GM19455 (cell line): ENCODE measurements around the gene TENT4A.

Source experiments
- ATAC-seq: cut with Tn5 transposase; IDR thresholded peaks from one replicate; pipeline ENCODE4 v1.9.1; 2021; ENCODE audit not compliant: unreplicated experiment

TENT4A gene

DNA sequence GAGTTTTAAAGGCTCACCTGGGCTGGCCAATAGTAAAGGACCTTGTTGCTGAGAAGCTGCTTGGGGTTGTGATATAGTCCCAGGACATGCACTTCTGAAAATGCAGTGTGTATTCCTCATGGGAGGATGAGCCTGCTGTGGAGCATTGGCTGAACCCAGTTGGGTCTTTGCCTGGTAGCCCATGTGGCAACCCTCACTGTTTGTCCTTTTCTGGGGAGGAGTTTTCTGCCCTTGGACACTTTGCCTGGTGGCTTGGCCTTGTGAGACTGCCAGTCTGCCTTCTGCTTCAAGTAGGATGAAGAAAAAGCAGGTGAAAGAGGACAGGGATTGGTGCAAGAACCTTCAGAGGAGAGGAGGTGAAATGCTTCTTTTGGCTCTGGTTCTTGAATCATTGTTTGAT lies 4.0 kb downstream of the TENT4A start:
- no peak for ATAC-seq

DNA sequence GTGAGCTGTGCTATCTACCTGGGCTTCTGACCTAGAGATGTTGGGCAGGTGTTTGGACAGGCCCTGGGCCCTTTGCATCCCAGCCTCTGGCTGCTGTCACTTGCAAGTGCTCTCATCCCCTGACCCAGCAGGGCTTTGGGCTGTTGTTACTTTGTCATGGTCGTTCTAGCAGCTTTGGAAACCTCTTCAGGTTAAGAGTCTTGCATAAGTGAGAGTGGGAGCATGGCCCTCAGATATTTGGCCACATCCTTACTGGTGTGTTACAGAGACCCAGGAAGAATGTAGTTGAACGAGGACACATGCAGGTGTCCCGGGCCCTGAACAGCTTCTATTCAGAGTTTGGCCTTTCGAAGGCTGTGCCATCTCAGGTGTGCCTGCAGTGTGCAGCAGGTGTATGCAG lies 4.5 kb downstream of the TENT4A start:
- ATAC-seq, result no peak

DNA sequence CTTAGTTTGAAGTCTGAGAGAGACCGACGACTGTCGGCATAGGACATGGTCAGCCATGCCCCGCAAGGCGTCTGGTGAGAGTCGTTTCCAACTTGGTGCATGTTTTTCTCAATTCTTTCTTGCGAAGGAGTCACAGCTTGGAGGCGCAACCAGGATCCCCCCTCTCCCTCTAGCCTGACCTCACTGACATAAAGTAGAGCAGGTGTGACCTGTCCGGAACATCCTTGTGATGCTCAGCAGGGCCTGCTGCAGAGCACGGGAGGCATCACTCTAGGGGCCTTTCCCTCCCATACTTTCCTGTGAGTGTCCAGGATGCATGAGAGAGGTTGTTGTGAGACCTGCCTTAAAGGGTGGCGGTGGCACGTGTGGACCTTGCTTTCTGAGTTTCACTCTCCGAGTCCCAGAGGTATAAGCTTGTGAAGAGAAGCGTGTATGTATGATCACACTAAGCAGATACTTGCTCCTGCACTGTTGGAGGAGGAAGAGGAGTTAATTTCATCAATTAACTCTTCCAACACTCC lies 5.0 kb downstream of the TENT4A start:
- ATAC-seq, result no peak

DNA sequence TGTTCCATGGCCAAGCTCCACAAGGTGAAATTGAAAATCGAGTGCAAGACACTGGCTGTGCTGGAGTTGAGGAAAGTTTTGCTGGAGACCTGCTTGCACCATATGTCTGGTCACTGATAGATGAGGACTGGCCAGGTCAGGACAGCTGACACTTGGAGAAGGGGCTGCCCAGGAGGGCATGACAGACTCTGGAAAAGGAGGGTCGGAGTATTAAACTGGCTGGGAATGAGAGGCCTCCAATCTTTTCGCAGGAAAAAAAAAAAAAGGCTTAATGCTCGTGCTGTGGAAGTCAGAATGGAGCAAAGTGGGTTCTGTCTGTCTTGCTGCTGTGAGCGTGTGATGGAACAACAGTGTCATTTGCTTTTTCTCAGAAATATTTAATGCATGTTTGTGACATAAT lies 5.5 kb downstream of the TENT4A start:
- ATAC-seq, result no peak

DNA sequence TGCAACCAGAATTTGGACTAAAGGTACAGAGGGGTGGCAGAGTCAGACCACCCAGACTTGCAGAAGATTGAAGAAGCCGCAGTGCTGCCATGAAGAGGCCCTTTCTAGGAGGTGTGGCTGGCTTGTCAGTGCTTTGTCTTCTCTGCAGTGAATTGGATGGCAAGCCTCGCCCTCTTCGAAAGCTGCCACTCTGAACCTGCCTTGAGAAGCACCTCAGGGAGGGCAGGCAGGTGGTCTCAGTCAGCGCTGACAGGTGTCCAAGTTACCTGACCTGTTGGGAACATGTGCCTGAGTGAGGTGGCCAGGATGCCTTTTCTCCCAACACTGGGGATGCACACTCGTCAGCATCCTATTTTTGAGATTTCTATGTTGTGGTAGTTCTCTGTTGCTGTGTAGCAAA lies 6.2 kb downstream of the TENT4A start:
- no peak for ATAC-seq

DNA sequence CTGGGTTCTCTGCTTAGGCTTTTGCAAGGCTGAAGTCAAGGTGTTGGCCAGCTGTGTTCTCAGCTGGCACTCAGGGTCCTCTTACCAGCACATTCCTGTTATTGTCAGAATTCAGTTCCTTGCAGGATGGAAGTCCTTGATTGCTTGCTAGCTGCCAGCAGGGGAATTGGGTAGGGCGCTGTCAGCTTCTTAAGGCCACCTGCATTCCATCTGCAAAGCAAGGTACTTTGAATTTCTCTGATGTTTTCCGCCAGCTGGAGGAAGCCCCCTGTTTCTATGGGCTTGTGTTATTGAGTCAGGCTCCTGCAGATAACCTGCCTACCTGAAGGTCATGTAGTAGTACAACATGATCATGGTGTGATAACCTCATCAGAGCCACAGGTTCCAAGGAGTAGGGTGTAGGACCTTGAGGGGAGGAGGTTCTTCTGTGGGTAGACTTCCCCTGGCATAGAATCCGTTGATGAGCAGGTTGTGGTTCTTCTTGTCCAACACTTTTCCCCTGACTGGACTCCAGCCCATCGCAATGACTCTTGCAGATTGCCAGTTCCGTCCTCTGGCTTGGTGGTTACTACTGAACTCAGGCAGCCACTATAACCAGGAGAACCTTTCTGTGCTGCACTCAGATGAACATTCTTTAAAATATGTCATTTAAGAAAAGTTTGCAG lies 6.8 kb downstream of the TENT4A start:
- no peak for ATAC-seq

DNA sequence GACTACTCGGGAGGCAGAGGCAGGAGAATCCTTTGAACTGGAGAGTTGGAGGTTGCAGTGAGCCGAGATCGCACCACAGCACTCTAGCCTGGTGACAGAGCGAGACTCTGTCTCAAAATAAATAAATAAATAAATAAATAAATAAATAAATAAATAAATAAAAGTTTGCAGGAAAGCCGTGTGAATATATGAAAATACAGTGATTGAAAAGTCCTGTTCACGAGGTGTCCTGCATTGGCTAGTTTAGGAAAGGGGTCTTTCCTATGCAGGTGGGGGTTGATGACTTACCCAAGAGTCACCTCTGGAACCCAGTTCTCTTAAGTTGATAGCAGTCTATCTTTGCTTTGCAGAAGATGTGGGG lies 7.3 kb downstream of the TENT4A start:
- ATAC-seq, result no peak

DNA sequence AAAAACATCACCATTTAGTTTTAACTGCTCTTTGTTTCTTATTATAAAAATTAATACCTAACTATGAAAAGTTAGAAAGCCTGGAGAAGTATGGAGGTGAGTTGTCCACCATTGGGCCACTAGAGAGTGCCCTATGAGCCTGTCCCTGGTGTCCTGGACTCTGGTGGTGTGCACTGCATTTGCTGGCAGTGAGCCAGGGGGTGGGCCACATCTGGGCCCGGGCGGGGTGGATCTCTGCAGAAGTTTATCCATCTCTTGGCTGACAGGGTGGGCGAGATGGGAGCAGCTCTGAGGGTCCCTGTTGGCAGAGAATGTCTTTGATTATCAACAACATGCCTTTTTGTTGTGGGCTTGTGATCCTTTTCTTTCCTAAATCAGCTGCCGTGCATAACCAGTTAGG lies 8.2 kb downstream of the TENT4A start:
- ATAC-seq, result no peak

DNA sequence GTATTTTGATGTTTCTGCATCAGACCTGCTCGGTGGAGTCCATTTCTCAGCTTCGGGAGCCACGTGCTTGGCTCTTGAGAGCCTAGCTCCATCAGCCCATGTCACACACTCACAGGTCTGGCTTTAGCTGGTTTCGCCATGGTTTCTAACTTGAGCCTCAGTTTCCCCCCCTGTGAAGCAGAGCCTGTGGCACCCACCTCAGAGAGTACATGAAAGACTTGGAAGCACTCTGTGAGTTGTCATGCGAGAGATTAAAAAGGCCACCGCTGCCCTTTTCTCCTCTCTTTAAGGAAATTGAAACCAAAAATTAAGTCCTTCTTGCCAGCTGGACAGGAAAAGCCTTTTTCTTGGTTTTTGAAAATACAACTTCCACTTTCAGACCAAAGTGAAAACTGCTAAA lies 8.8 kb downstream of the TENT4A start:
- ATAC-seq, result peak; percentile 66

DNA sequence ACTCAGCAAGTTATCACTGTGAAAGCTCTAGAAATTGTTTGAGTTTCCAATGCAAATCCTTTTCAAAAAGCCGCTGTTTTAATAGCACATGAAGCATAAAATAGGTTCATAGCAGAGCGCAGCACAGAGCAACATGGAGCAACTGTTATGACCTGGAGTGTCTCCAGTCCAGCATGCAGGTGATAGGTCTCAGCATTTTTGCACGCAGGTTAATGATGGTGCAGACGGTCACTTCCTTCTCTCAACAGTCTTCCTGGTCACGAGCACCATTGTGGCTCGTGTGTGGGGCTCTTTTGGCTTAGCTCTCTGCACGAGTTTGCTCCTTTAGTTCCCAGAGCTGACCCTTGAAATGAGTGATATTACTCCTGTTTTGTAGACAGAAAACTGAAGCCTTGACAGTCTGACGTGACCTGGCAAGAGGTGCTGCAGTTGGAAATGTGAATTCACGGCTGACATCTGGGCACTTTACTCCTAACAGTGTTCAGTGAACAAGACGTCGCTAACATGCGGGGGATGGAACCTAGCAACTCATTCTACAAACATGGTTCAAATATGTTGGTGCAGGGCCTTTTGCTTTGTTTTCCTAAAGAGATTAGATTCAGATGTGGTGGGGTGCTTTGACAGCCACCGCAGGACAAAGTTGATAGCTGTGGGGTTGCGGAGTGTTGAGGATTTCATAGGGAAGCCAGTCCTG lies 10.0 kb downstream of the TENT4A start:
- ATAC-seq, result no peak

DNA sequence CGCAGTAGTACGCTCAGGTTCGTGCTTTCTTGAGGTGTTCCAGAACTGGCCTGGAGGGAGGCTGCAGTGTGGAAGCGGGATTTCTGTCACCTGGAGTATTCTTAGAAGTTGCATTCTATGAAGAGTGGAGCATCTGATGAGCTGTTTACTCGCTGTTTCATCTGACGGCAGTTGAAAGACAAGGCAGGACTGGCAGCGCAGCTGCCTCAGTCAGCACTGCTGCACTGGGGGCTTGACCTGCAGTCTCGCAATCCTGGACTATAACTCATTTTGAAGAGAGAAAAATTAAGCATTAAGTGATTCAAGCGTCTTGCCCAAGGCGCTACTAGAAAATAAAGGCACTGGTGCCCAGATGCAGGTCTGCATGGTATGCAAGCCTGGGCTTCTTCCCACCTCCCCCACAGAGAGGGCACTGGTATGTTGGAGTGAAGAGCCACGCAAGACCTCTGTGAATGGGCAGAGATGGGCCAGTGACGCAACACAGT lies 10.6 kb downstream of the TENT4A start:
- no peak for ATAC-seq

DNA sequence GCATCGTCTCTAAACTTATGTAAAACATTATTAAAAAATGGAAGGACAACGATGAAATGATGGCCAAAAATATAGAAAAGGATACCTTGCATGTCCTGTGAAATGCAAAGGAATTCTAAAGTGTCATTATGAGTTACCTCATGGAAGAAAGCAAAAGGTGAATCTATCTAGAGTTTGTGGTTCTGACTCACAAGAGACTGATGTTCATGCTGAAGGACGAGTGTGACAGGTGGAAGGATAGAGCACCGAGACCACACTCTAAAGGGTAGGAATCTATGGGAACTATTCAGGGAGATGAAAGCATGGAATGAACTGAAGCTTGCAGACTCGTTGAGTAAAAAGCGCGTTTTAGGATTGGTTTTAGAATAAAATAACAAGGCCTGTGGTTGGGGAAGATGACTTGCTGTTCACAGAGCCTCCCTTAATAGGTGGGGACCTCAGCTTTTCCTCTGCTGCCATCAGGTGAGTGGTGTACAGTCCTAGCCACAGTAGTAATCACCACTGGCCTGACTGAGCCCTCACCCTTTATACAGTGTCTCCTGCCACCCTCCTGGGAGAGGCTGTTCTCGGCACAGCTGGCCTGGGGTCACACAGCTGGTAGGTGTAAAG lies 11.2 kb downstream of the TENT4A start:
- no peak for ATAC-seq

DNA sequence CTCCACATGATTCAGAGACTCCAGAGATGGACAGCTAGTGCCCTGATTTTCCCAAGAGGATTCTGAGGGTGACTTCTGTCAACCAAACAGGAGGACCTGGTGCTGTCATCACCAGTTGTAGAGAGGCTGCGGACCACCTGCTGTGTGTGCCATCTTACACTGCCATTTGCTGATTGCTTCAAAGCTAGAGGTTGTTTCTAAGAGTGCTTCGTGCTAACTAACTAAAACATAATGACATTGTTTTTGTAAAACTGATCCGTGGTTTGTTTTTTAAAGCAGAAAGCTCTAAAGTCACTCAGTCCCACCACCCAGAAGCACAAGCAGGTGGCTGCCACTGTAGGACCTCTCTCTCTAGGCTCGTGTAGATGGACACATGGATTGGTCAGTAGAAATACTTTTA lies 12.2 kb downstream of the TENT4A start:
- no peak for ATAC-seq

DNA sequence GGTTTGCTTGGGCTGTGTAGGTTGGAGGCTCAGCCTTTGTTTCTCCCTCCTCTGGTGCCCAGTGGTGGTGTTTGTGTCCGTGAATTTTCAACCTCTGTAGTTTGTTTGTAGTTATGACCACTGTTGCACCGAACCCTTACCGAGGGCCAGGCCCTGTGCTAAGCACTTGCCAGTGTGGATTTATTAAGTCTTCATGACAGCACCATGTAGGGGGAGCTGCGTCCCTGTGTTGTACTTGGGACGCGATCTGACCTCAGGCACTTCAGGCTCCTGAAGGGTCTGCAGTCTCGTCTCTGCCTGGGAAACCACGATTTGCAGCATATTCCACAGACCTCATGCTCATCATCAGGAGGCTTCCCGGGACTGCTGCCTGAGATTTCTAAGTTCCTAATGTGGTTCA lies 12.8 kb downstream of the TENT4A start:
- no peak for ATAC-seq

DNA sequence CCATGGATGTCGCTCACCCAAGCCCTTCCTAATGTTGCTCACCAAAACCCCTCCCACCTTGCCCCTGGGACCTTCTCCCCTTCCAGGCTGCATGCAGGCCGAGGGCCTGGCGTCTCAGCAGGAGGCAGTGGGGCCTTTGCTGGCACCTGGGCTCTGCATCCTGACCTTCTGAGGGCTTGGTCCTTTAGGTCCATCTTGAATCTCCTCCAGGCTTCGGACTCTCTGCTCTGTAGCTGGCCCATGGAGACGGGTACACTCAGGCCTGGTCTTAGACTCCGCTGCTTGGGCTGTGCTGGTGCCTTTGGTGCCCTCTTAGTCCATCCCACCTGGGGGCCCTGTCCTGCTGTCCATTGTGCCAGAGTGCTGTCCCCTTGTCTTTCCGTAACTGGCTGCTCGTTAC lies 14.0 kb downstream of the TENT4A start:
- ATAC-seq, result no peak

DNA sequence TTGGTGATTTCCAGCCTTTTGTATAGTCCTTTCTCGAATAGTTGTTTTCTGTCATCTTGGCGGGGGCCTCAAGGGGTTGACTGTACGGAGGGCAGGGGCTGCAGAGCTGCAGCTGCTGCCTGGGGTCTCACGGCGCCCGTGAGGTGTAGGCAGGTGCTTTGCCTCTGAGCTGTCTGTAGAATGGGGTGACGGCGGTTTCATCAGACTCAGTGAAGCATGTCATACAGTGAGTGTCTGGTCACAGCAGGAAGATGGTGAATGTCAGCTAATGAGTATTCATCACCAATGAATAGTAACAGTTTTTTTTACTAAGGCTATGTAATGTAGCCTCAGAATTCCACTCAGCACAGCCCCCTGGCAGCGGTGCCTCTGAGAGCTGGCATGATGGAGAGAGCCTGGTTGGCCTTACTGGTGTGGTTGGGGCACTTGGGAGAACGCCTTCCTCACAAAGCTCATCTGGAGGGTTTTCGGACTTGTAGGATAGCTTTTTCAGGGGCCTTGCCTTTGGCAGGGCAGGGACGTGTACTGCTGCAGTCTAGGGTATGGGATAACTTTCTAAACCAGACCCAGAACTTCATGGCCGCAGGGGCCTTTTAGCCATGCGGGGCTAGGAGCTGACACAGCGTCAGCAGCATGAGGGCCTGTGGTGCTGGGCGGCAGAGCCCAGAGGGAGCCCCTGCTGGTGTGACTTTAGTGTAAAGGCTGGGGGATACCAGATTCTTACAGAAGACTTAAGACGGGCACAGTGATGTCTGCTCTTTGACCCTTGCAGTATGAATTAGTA lies 15.0 kb downstream of the TENT4A start:
- peak; percentile 89 for ATAC-seq

DNA sequence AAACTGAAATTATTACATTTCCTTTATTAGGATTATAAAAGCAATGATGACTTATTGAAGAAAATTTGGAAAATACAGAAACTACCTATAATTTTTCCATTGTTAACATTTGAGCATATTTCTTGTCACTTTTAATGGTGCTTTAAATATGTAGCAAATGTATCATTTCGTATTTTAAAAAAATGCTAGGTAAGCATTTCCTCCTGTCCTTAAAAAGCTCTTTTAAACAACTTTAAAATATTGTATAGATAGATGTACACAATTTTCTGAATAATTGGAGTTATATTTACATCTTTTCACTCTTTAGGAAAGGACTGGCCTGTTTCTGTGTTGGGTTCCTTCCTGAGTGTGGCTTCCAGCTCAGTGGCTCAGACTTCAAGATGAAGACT lies 15.6 kb downstream of the TENT4A start:
- no peak for ATAC-seq

DNA sequence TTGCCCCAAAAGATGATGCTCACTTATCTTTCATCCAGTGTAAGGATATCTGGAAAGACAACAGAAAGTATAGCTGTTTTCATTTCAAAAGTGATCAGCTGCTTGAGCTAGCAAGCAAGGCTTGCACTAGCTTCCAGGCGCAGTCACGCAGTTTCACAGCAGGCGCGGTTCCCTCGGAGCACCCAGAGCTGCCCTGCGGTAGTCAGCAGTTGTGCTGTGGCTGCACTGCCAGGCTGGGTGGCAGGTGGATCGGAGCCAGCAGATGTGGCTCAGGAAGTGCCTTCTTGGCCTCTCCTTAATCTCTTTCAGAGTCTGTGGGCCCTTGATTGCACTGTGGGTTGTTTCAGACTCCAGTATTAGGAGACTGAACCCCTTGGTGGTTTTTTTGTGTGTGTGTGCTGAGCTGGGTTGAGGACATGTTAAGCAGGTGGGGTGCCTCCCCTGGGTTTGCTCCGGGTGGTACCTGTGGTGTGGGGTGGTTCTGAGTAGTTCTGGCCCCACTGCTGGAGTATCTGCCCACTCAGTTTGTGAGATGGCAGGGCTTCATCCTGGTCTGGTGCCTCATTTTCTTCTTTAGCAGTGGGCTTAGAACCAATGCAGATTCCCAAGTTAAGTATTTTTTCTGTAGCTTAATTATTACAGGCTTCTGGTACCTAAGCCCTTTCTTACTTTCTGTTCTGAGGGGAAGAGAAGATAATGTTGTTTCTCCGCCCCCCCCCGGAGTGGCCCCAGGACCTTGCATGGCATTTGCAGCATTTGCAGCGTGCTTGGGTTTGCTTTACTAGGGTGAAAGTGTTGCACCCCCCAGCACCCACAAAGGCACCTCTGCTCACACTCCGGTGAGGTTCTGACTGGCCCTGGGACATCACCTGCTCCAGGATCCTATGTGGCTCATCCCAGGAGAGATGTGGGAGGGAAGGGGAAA lies 16.4 kb downstream of the TENT4A start:
- no peak for ATAC-seq

DNA sequence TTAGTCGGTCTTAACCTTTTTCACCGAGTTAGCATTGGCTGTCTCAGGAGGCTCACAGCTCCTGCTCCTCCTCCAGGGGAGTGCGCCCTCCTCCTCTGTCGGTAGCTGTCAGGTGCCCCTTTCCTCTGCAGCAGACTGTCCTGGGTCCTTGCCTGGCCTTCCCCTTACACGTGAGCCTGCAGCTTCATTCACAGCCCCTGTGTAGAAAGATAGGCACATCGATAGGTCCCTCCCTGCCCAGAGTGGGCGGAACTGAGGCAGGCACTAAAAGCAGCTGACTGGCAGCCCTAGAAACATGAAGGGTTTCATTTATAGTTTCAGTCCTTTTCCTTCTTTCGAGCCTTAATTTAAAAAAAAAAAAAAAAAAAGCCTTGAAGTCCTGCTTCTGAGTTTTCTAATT lies 17.2 kb downstream of the TENT4A start:
- ATAC-seq, result peak; percentile 32

DNA sequence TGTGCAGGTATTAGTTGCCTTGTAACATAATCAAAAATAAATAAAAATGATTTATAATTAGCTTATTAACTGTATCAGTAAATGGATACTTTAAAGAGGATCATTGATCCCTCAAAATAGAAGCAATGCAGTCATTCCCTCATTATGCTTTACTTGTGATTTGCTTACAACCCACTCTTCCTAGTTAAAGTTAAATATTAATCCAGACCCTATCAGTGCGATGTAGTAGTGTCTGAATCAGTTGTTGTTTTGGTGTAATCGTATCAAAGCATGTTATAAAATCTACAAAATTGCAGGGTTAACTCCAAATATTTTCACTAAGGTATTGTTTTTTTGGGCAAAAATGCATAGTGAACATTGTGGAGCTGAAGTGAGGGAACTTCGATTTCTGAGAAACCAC lies 17.6 kb downstream of the TENT4A start:
- ATAC-seq, result no peak
